C4-2B (cell line): Measurements from ENCODE around the gene RIMS1.

Experiments used
- CTCF ChIP-seq: fragments of 450-650 bp; conservative IDR thresholded peaks from 2 replicates; pipeline ENCODE4 v1.5.1; 2017; ENCODE audit warnings: mild to moderate bottlenecking
- ZFX ChIP-seq: fragments of 450-650 bp; IDR thresholded peaks from 2 replicates; pipeline ENCODE4 v1.6.1; 2017

- TF ChIP-seq CTCF: no peak
- TF ChIP-seq ZFX: no peak
Observed at GRCh38 chr6:72175916-72176315, 289.6 kb downstream of the RIMS1 start.
